Measurements from ENCODE around the gene TMEM175. TPM values are rescaled to one million over a fixed set of nuclear protein-coding genes. Genes with fewer than 3 reads are reported as not detected.

The TMEM175 gene
- total and polyA plus RNA-seq, 2 of the 8 experiments (the other 6 are each of a cell fraction or from before 2014, with no cell fraction given): 4.9 to 20.7 TPM

GRCh38 chr4:991451-992296, 59.4 kb downstream of the TMEM175 start:
- Histone ChIP-seq H3K14ac (ENCODE audit: insufficient read length) (no peak overlapping the region), H3K56ac (replicated peaks; ENCODE audit: insufficient read length, low read depth, low read length) (no peak overlapping the region), H4K91ac (replicated peaks; ENCODE audit: insufficient read length, low read length) (no peak overlapping the region), H2BK15ac (ENCODE audit: low read length) (no peak overlapping the region), H3K18ac (ENCODE audit: extremely low read depth, low read length) (no peak overlapping the region), H3K9ac (replicated peaks in 1 of 4; ENCODE audit: extremely low read depth in 1 of 4, low read depth in 3 of 4, low read length in 3 of 4) (no peak overlapping the region), H3K79me1 (ENCODE audit: low read depth, low read length) (no peaks in the 10 kb centered on the region), H4K20me1 (replicated peaks in 1 of 2; ENCODE audit: control insufficient read depth in 1 of 2, insufficient read depth in 2 of 2, low read length in 2 of 2) (peaks cover 2 to 12% of the 10 kb centered on the region in 2 experiments), H2AFZ (ENCODE audit: low read length) (no peak overlapping the region), H3K27me3 (replicated peaks in 1 of 4; ENCODE audit: control insufficient read depth in 3 of 4, extremely low read depth in 1 of 4, insufficient read depth in 3 of 4, low read length in 3 of 4) (peaks cover 3 to 19% (median 12%) of the 10 kb centered on the region in 4 experiments), H4K5ac (ENCODE audit: insufficient read length, low read depth, low read length) (no peak overlapping the region), H3K36me3 (ENCODE audit: control insufficient read depth in 2 of 4, insufficient read depth in 4 of 4, low read length in 3 of 4) (no peaks in the 10 kb centered on the region; a peak in 1 of 8 replicates), H2BK20ac (ENCODE audit: low read length) (no peak overlapping the region), H3K4me2 (ENCODE audit: insufficient read depth in 1 of 2, low read depth in 2 of 2, low read length in 2 of 2) (no peak overlapping the region), H3K9me3 (ENCODE audit: insufficient read depth in 2 of 2, low read depth in 1 of 2, low read length in 1 of 2) (no peaks in the 10 kb centered on the region), H3K4ac (replicated peaks; ENCODE audit: insufficient read length, low read depth, low read length) (no peak overlapping the region), H3K4me1 (replicated peaks in 1 of 4; ENCODE audit: control insufficient read depth in 3 of 4, insufficient read depth in 4 of 4, low read length in 3 of 4) (peaks cover 0 to 2% (median 0%) of the 10 kb centered on the region in 4 experiments; a peak in 2 of 7 replicates), H3K23ac (ENCODE audit: insufficient read length) (no peak overlapping the region), H3K4me3 (ENCODE audit: extremely low read depth in 1 of 4, insufficient read depth in 2 of 4, low read depth in 3 of 4, low read length in 4 of 4) (no peak overlapping the region), H3K23me2 (ENCODE audit: low read depth, low read length) (peaks cover 3% of the 10 kb centered on the region; the same call in 1 of the 2 replicates), H2BK120ac (replicated peaks; ENCODE audit: low read depth, low read length) (no peak overlapping the region), H3K79me2 (ENCODE audit: control insufficient read depth in 1 of 2, insufficient read depth in 2 of 2, low read length in 2 of 2) (no peaks in the 10 kb centered on the region), H3K27ac (ENCODE audit: low read depth, low read length) (no peak overlapping the region), H2BK5ac (ENCODE audit: low read depth, low read length) (no peak overlapping the region), H4K8ac (ENCODE audit: extremely low read depth, insufficient read depth, low read length) (no peak overlapping the region), H2AK5ac (ENCODE audit: low read depth, low read length) (no peak overlapping the region), H2BK12ac (ENCODE audit: low read depth, low read length) (no peak overlapping the region)
- DNase-seq (ENCODE audit: low read depth in 1 of 2, low spot score in 2 of 2) (no peak), FAIRE-seq (no peak)
- POLR2A ChIA-PET (ENCODE audit: partially characterized antibody): no interaction called here
- WGBS, 2 experiments (ENCODE audit: extremely low coverage in 1 of 2, insufficient coverage in 1 of 2, insufficient read length in 1 of 2, insufficient replicate concordance in 2 of 2, low coverage in 1 of 2, low lambda C conversion rate in 2 of 2, missing lambda C conversion rate in 1 of 2): 96% methylated on average over 38 of the region's 50 CpGs; no CpG with 5 or more reads in 1 of the 2 experiments
- CTCF ChIA-PET (ENCODE audit: partially characterized antibody): interaction anchor here (0.5 kb wide), 1 partner anchor 104 kb away, joined by 3 read pairs; no protein-coding TSS in a partner anchor
- TF ChIP-seq TEAD4 (IDR thresholded peaks at IDR 0.05; ENCODE audit: low read depth, low read length) (no peak), JUN (IDR thresholded peaks at IDR 0.05; ENCODE audit: low read depth, low read length) (no peak), MAX (IDR thresholded peaks at IDR 0.05) (no peak), SIX5 (IDR thresholded peaks at IDR 0.05; ENCODE audit: low read depth, low read length) (no peak), FOSL1 (IDR thresholded peaks at IDR 0.05; ENCODE audit: insufficient read depth, low read depth, low read length) (no peak), ATF3 (IDR thresholded peaks at IDR 0.05; ENCODE audit: insufficient read depth, low read depth, low read length) (no peak), BRCA1 (IDR thresholded peaks at IDR 0.05; ENCODE audit: low read depth, low read length) (no peak), GTF2F1 (IDR thresholded peaks at IDR 0.05; ENCODE audit: borderline replicate concordance, low read depth, low read length) (no peak), SIN3A (conservative IDR thresholded peaks at IDR 0.05 in 1 of 2, IDR thresholded peaks at IDR 0.05 in 1 of 2; ENCODE audit: low read depth in 1 of 2, low read length in 2 of 2) (no peak), CREB1 (IDR thresholded peaks at IDR 0.05) (no peak)
